ENCODE data around the gene TRERF1.
A peak's percentile ranks its signal among the peaks of the same experiment; 100 is the strongest.
"Not testable (repeated sequence)": the region's sequence is repeated elsewhere in the genome, so short reads cannot be mapped to it uniquely, and the experiment has no call there.

Gene TRERF1

DNA sequence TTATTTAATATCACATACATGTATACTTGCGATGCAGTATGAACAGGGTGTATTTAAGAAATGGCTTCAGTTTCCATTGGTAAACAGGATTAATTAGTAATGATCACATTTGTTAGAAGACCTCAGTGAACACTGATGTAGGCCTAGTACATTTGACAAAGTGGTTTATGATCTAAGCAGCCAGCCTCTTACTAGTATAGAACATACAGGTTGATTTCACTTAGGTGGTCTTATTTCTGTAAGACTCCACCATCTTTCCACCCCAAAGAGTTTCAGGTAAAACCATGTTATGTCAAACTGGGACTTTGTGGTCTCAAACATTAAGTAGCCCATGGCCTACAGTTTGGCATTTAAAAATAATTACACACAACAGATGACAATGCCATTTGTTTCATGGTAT is 213.9 kb downstream of the TRERF1 start:
- no peak for DNase-seq

- DNase-seq = no peak
Measured at GRCh38 chr6:42236682-42237473, 214.8 kb downstream of the TRERF1 start.

DNA sequence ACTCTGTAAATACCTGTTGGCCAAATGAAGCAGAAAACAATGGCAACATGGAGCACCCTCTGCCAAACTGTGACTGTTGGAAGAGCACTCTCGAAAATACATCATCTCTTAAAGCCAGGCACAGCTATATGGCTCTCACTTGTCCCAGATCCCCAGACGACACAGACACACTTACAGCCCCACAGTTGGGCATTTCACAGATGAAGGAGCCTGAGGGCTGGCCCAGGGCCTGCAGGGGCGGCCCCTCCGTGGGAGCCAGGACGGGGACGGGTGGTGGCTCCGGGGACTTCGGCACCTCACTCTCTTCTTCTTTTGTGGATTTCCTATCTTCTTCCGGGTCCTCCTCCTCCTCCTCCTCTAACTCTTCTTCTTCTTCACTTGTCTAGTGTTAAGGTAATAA is 215.7 kb downstream of the TRERF1 start:
- DNase-seq = no peak

DNA sequence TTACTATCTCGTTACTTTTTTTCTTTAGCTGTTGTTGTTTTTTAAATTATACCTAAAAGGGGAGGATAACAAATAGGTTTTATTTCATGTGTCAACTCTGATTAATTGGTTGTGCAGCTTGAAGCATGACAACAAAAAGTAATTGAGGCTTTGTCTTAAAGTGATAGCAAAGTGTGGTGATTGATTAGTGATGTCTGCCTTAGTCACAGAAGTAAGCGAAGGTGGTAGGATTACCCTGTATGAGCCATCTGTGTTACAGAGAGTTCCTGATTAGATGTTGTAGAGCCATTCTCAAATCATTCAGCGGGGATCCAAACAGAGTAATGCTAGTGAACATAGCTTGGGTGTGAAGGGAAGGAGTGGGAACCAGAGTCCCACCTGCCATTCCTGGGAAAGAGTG is 219.7 kb downstream of the TRERF1 start:
- DNase-seq = no peak

DNA sequence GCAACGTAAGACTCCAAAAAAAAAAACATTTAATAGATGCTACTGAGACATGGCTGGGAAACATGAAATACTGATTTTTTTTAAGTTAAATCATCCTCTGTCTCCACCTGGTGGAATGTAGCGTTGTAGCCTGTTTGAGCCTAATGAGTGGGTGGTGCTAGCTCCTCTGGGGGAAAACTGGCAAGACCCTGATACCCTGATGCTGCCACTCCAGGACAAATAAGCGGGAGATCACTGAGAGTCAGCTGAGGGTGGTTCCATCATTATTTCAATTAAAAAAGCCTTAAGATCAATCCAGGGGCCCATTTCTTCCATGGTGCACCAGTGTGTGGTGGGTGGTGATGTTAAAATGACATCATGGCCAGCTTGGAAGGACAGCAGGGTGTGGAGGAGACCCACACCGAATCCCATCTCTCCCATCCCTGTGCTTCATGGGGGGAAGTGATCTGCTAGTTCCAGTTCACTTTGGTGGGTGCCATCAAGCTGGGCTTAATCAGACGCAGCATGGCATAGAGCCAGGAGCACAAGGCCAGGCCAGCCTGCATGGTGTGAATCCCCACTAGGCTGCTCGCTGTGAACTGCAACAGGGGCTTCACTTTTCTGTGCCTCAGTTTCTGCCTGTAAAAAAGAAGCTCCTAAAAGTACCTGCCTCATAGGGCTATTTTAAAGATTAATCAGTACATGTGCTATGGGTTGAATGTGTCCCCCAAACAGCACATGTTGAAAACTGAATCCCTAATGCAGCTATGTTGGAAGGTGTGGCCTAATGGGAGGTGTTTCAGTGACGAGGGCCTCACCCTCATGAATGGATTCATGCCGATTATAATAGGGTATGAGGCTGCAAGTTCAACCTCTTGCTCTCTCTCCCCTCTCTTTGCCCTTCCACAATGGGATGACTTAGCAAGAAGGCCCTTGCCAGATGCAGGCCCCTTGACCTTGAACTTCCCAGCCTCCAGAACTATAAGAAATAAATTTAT is 221.1 kb downstream of the TRERF1 start:
- no peak for DNase-seq

DNA sequence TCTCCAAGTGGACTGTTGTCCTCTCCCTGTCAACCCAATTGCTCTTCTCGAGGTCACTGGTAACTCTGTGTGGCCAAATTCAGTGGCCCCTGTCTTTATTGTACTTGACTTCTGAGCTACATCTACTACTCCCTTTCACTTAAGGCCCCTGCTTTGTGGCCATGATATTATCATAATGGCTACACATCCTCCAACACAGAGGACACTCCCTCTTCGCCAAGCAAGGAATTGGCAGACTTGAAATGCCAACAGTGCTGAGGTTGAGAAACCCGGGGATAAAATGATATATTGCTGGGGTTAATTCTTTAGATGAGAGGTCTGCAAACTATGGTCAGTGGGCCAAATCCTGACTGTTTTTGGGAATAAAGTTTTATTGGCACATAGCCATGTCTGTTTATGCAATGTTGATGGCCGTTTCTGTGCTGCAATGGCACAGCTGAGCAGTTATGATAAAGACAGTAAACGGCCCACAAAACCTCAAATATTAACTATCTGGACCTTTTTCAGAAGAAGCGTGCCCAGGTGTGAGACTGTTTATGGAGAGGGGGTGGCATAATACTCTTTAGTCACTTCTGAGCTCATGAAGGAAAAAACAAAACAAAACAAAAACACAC is 222.1 kb downstream of the TRERF1 start:
- DNase-seq = no peak

DNA sequence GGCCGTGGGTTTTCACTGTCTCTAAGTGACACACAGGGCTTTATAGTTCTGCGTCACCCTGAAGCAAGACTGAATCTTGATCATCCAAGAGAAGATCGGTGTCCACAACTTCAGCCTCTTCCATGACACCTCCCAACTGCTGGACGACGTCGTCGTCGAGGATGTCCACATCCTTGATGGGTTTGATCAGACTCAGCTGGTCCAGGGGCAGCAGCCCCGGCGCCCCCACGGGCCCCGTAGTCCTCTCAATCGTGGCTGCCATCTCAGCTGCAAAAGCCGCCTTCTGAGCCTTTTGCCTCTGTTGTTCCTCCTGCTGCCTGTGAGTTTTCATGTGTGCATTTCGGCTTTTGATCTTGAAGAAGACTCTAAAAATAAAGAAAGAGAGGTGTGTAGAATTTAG is 223.4 kb downstream of the TRERF1 start:
- no peak for DNase-seq

DNA sequence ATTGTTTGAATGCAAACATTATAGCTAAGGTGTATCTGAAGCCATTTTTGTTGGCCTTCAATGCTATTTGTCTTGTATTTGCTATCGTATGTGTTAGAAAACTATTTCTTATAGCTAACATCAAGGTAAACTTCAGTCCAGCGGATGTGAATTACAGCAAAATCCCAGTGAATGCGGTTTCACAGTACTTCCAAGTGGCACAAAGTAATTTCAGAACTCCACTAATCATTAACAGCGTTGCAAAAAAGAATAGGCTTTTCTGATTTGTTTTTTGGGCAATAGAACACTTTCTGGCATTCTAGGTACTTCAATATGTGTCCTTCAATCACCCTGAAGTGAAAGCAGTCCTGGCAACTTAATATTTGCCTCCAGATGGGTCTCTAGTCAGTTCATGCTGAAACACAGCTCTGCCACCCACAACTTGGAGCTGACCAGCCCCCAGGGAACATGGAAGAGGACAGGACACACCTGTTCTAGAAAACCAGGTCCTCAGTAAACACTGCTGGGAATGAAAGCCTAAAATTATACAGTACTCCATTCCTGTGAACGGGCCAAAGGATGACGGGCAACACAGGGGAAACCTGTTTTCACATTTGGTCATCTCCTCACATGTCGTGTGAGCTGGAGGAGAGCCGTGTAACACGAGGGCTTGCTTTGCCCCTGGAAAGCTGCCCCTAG is 224.4 kb downstream of the TRERF1 start:
- DNase-seq = no peak

DNA sequence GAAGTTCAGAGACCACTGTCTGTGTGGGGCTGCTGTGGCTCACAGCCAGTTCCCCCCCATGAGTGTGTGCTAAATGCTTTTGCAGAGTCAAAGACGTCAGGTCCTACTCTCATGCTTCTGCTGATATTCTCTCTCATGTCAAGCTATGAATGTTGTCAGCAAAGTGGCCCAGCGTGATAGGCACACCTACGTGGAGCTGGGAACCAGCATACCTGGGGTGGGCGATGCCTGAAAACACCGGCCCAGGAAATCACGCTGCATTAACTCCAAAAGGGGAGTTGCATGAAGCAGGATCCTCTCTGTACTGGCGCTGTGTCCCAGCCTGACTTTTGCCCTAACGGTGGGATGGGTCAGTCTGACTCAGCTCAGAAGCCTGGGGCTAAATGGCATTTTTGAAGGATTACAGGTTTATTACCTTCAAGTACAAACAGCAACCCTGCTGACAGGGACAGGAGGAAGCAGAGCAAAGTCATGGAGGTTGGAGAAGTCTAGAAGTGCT is 225.0 kb downstream of the TRERF1 start:
- no peak for DNase-seq

DNA sequence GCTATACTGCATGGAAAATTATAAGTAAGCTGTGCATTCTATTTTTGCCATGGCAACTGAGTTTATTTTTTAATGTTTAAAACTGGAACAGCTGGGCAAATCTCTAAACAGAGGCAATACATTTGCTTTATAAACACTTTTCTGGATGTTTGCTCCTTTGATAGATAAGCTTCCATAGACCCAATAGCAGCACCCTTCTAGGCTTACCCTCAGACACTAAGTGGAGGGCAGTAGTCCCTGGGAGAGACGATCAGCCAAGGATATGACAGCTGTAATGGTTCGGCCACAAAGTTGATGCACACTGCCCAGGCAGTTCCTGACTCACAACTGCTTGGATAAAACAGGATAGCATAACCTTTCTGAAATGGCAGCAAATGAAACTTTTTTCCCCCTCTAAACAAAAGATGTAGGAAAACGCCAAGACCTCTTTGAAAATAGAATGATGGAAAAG is 225.5 kb downstream of the TRERF1 start:
- no peak for DNase-seq

DNA sequence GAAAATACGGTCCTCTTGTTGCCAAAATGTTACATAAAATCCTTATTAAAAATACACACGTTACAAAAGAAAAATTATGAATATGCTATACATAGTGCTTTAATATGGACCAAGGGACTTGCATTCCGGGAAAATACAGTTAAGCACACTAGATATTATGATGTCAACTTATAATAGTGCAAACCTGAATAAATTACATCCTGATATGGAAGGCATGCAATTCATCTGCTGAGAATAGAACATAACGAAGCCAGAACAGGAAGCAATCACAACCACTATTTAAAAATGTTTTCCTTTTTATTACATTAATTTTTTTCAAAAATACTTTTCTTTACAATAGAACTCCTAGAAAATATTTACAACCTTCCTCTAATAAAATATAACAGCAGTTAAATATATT is 226.3 kb downstream of the TRERF1 start:
- no peak for DNase-seq

DNA sequence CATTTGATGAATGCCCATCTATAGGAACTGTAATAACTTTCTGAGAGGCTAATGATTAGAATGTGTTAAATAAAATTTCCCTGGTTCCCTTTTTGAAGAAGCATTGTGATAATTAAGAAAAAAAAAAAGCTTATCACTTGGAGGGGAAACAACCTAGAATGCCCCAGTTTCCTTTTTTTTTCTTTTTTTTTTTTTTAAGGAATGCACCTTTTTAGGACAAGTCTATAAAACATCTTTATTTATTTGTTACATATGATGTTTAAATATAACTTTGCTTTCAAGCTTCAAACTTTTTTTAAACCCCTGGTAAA is 226.7 kb downstream of the TRERF1 start:
- no peak for DNase-seq

GRCh38 chr6:42224222-42225028 is 227.3 kb downstream of the TRERF1 start:
- no peak for DNase-seq

GRCh38 chr6:42222448-42222847 is 229.3 kb downstream of the TRERF1 start:
- no peak for DNase-seq

DNA sequence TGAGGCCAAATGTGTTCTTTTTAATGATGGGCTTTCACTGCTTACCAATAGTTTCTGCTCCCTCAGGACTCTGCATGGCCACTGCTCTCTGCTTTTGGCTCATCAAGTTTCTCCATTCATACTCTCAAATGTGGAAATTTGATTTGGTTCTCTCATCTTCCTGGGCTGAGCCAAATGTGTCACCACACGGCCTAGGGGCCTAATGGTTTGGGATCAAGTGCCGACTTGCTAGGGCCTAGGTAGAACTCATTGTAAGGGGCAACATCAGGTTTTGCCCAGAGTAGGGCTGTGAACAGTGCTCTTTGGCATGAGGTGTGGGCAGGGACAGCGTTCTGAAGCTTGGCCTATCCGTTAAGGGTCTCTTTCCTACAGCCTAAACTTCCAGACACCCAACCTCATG is 230.2 kb downstream of the TRERF1 start:
- no peak for DNase-seq

GRCh38 chr6:42220807-42221206 is 230.9 kb downstream of the TRERF1 start:
- no peak for DNase-seq

- peak; percentile 94 for DNase-seq
Measured at GRCh38 chr6:42217519-42218367, 234.0 kb downstream of the TRERF1 start, which contains the start of gene MRPS10. Gene MRPS10, minus strand, starts transcription at chr6:42217861. Its CDS starts 12 bp downstream, at chr6:42217849.

DNA sequence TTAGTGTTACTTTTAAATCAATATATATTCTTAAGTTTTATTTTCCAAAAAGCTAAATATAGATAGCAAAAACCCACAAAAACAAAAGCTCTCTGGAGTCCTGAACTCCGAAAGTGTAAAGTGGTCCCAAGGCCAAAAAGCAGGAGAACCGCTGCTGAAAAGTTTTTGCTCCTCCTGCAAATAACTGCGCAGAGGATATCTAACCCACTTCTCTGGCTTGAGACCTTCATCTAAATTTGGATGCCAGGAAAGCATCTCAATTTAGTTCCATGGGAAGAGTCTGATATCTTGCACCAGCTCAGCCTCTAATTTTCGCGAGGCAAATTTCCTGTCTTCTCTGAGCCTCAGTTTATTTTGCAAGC is 234.6 kb downstream of the TRERF1 start:
- DNase-seq = no peak

DNA sequence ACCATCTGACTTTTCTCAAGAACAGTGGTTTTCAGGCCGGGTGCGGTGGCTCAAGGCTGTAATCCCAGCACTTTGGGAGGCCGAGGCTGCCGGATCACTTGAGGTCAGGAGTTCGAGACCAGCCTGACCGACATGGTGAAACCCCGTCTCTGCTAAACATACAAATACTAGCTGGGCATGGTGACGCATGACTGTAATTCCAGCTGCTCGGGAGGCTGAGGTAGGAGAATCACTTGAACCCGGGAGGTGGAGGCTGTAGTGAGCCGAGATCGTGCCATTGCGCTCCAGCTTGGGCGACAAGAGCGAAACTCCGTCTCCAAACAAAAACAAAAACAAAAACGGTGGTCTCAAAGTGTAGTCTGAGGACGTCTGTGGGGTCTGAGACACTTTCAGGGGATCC is 235.2 kb downstream of the TRERF1 start:
- DNase-seq = not testable (repeated sequence)

GRCh38 chr6:42212442-42212841 is 239.3 kb downstream of the TRERF1 start:
- DNase-seq = no peak

GRCh38 chr6:42211726-42212125 is 240.0 kb downstream of the TRERF1 start:
- no peak for DNase-seq
